ENCODE data around the gene ACLY. TPM values are rescaled to one million over a fixed set of nuclear protein-coding genes. Genes with fewer than 3 reads are reported as not detected.
"Not testable (repeated sequence)": the region's sequence is repeated elsewhere in the genome, so short reads cannot be mapped to it uniquely, and the experiment has no call there.

The ACLY gene
- total and polyA plus RNA-seq, 2 experiments from 2014 or later, result 119 to 439 TPM

GRCh38 chr17:41860254-41860931 lies 58.4 kb downstream of the ACLY start (continued):
- TF ChIP-seq ZNF462 (CRISPR knock-in tag; IDR thresholded peaks at IDR 0.05), result no peak

GRCh38 chr17:41851382-41851781 lies 67.4 kb downstream of the ACLY start:
- ATAC-seq; H3K4me1 ChIP-seq (ENCODE audit: insufficient read depth); H3K4me3 Mint-ChIP-seq; H3K27ac ChIP-seq (ENCODE audit: low read depth); DNase-seq (ENCODE audit: low spot score); H2AFZ ChIP-seq; H3K27me3 ChIP-seq (ENCODE audit: insufficient read depth); H3F3A ChIP-seq (replicated peaks; ENCODE audit: low read depth); H3K4me3 ChIP-seq; H3K4me2 ChIP-seq; H3K4me1 Mint-ChIP-seq; H3K27ac Mint-ChIP-seq; H3K27me3 Mint-ChIP-seq (ENCODE audit: insufficient read depth, low read depth, poor library complexity); H3K9me2 ChIP-seq (ENCODE audit: insufficient read depth); H3K9me3 Mint-ChIP-seq: not testable (repeated sequence)
- H3K79me2 ChIP-seq (replicated peaks; ENCODE audit: insufficient read depth), result peaks cover 65% of the 10 kb centered on the region
- peaks cover 22% of the 10 kb centered on the region; the same call in 2 of the 3 replicates for H3K36me3 Mint-ChIP-seq (ENCODE audit: low read depth)
- H4K20me1 ChIP-seq (replicated peaks; ENCODE audit: insufficient read depth), result peaks cover 19% of the 10 kb centered on the region
- peaks cover 11% of the 10 kb centered on the region for H3K36me3 ChIP-seq (ENCODE audit: insufficient read depth)

- Mint-ChIP-seq H3K36me3 (ENCODE audit: low read depth) (peaks cover 14% of the 10 kb centered on the region; the same call in 2 of the 3 replicates), H3K27me3 (ENCODE audit: insufficient read depth, low read depth, poor library complexity) (no peaks in the 10 kb centered on the region), H3K4me3 (no peak overlapping the region), H3K9me3 (no peaks in the 10 kb centered on the region), H3K4me1 (no peaks in the 10 kb centered on the region), H3K27ac (no peak overlapping the region; the same call in 1 of the 2 replicates)
- no peak overlapping the region for H2AFZ ChIP-seq
- H3F3A ChIP-seq (replicated peaks; ENCODE audit: low read depth), result 0 out of 2 replicates have a peak, but pooled peaks cover 5% of the 10 kb centered on the region
- ATAC-seq, result no peak
- no peak overlapping the region for H3K27ac ChIP-seq (ENCODE audit: low read depth)
- H4K20me1 ChIP-seq (replicated peaks; ENCODE audit: insufficient read depth), result peaks cover 17% of the 10 kb centered on the region
- H3K4me1 ChIP-seq (ENCODE audit: insufficient read depth), result no peaks in the 10 kb centered on the region
- DNase-seq (ENCODE audit: low spot score), result no peak
- peaks cover 2% of the 10 kb centered on the region; the same call in 1 of the 2 replicates for H3K36me3 ChIP-seq (ENCODE audit: insufficient read depth)
- H3K27me3 ChIP-seq (ENCODE audit: insufficient read depth), result no peaks in the 10 kb centered on the region
- H3K4me2 ChIP-seq, result no peak overlapping the region
- H3K79me2 ChIP-seq (replicated peaks; ENCODE audit: insufficient read depth), result peaks cover 54% of the 10 kb centered on the region
- H3K4me3 ChIP-seq, result no peak overlapping the region
- H3K9me2 ChIP-seq (ENCODE audit: insufficient read depth), result no peaks in the 10 kb centered on the region
- TF ChIP-seq ZNF331 (CRISPR knock-in tag; IDR thresholded peaks at IDR 0.05; ENCODE audit: low read depth) (no peak), POLR2AphosphoS5 (IDR thresholded peaks at IDR 0.05; ENCODE audit: low read depth) (no peak), EZH2 (IDR thresholded peaks at IDR 0.05; ENCODE audit: low read depth, unreplicated experiment) (no peak), JUNB (IDR thresholded peaks at IDR 0.05; ENCODE audit: unreplicated experiment) (no peak)
Measured at GRCh38 chr17:41849251-41849990, 69.3 kb downstream of the ACLY start.

Data from GM23338 (cell line).